Prostate gland (tissue), 2 donors: ENCODE data around the gene MAN2C1. TPM values are rescaled to one million over a fixed set of nuclear protein-coding genes. Genes with fewer than 3 reads are reported as not detected.

ENCODE experiments used
- DNase-seq: peaks from one replicate; pipeline ENCODE4 v3.0.0-alpha.2; 2019; ENCODE audit warnings: low spot score
- H3K27ac ChIP-seq, 2 donors: fragments of 200-600 bp; sonication (generic); 2 replicates each; pipeline ENCODE4 v1.5.1; 2017 to 2019
- H3K27me3 ChIP-seq: fragments of 200-600 bp; sonication (generic); replicated peaks from 2 replicates; pipeline ENCODE4 v1.5.1; 2019; ENCODE audit not compliant: insufficient read depth
- H3K36me3 ChIP-seq, 2 donors: fragments of 200-600 bp; sonication (generic); 1 replicate in 1 of 2; 2 replicates in 1 of 2; pipeline versions ENCODE4 v1.5.1 to v1.8.1; 2017 to 2019
- H3K4me1 ChIP-seq: fragments of 200-600 bp; sonication (generic); replicated peaks from 2 replicates; pipeline ENCODE4 v1.5.1; 2019
- H3K4me3 ChIP-seq, 2 donors: fragments of 200-600 bp; sonication (generic); 2 replicates each; pipeline ENCODE4 v1.5.1; 2017 to 2019
- H3K9me3 ChIP-seq: fragments of 200-600 bp; sonication (generic); 2 replicates; pipeline ENCODE4 v1.5.1; 2017
- CTCF ChIP-seq, 4 experiments: fragments of 200-600 bp in 2 of 4; fragments of 450-650 bp in 2 of 4; sonication (generic) in 2 of 4; IDR thresholded peaks; 1 replicate in 3 of 4; 2 replicates in 1 of 4; pipeline ENCODE4 v1.5.1; 2016 to 2019; ENCODE audit warnings: antibody characterized with exemption in 4 of 4, mild to moderate bottlenecking in 2 of 4, moderate library complexity in 2 of 4
- POLR2A ChIP-seq: fragments of 450-650 bp; IDR thresholded peaks from one replicate; pipeline ENCODE4 v1.6.1; 2016; ENCODE audit warnings: antibody characterized with exemption, mild to moderate bottlenecking
- POLR2AphosphoS5 ChIP-seq: sonication (generic); formaldehyde crosslinking; IDR thresholded peaks from one replicate; pipeline ENCODE4 v1.6.1; 2017; ENCODE audit warnings: antibody characterized with exemption
- WGBS: methylation state at CpG from one replicate; pipeline ENCODE4 v1.1.5; 2018; 5-methylcytosine and 5-hydroxymethylcytosine counted together
- intact Hi-C: fragments of 100-400 bp; cut with DNase I; formaldehyde crosslinking; loops from one replicate; pipeline ENCODE4 v1.14.2; 2022
- total RNA-seq, 2 donors: library from RNA; depleted of rRNA; stranded (reverse); fragments of >200 nt; gene quantifications; one replicate each; pipeline ENCODE4 v1.1.0, GENCODE V29; 2016

Gene MAN2C1
- total RNA-seq, 2 donors from 2014 or later, result 184 to 238 TPM

GRCh38 chr15:75366163-75366562 lies 2.2 kb downstream of the MAN2C1 start:
- H3K27ac ChIP-seq, result no peak overlapping the region
- WGBS, result 96% methylated on average over 3 of the region's 3 CpGs
- no peak for DNase-seq
- no peak overlapping the region for H3K4me3 ChIP-seq
- intact Hi-C loops, result loop anchor here (5.0 kb wide), 1 partner anchor 271 kb away; no protein-coding TSS in a partner anchor
- peaks cover 4% of the 10 kb centered on the region for H3K4me1 ChIP-seq
- H3K9me3 ChIP-seq, result no peaks in the 10 kb centered on the region
- H3K27me3 ChIP-seq, result no peaks in the 10 kb centered on the region
- TF ChIP-seq POLR2A (no peak), POLR2AphosphoS5 (no peak), CTCF (IDR thresholded peaks at IDR 0.05) (no peak)
- H3K36me3 ChIP-seq, result peaks cover 0 to 6% of the 10 kb centered on the region in 2 donors

- H3K36me3 ChIP-seq, result peaks cover 0 to 6% of the 10 kb centered on the region in 2 donors
- intact Hi-C loops, result loop anchor here (5.0 kb wide), 1 partner anchor 272 kb away; no protein-coding TSS in a partner anchor
- 94% methylated on average over 6 of the region's 6 CpGs for WGBS
Observed at GRCh38 chr15:75364881-75365280, 3.5 kb downstream of the MAN2C1 start.

GRCh38 chr15:75363786-75364185 lies 4.6 kb downstream of the MAN2C1 start:
- WGBS, result 97% methylated on average over 9 of the region's 9 CpGs
- no peak overlapping the region for H3K27ac ChIP-seq
- intact Hi-C loops, result no loop called here

More at GRCh38 chr15:75364881-75365280, 3.5 kb downstream of the MAN2C1 start:
- TF ChIP-seq POLR2A, result no peak
- no peak for TF ChIP-seq POLR2AphosphoS5
- TF ChIP-seq CTCF (IDR thresholded peaks at IDR 0.05), result no peak
- DNase-seq, result no peak
- Histone ChIP-seq H3K4me1 (peaks cover 4% of the 10 kb centered on the region), H3K27ac (no peak overlapping the region), H3K9me3 (no peaks in the 10 kb centered on the region), H3K27me3 (no peaks in the 10 kb centered on the region), H3K4me3 (no peak overlapping the region)

GRCh38 chr15:75362642-75363249 lies 5.7 kb downstream of the MAN2C1 start:
- DNase-seq, result no peak
- Histone ChIP-seq H3K36me3 (peaks cover 6 to 10% of the 10 kb centered on the region in 2 donors), H3K4me1 (no peaks in the 10 kb centered on the region), H3K27ac (no peak overlapping the region), H3K9me3 (no peaks in the 10 kb centered on the region), H3K27me3 (no peaks in the 10 kb centered on the region), H3K4me3 (no peak overlapping the region)
- TF ChIP-seq CTCF (IDR thresholded peaks at IDR 0.05) (no peak), POLR2A (no peak), POLR2AphosphoS5 (no peak)
- WGBS, result 86% methylated on average over 7 of the region's 7 CpGs
- intact Hi-C loops, result no loop called here

More at GRCh38 chr15:75363786-75364185, 4.6 kb downstream of the MAN2C1 start:
- Histone ChIP-seq H3K9me3 (no peaks in the 10 kb centered on the region), H3K4me1 (no peaks in the 10 kb centered on the region), H3K36me3 (peaks cover 6 to 10% of the 10 kb centered on the region in 2 donors), H3K4me3 (no peak overlapping the region), H3K27me3 (no peaks in the 10 kb centered on the region)
- no peak for DNase-seq
- TF ChIP-seq POLR2A, result no peak
- TF ChIP-seq CTCF (IDR thresholded peaks at IDR 0.05), result no peak
- no peak for TF ChIP-seq POLR2AphosphoS5

- Histone ChIP-seq H3K27ac (no peak overlapping the region), H3K9me3 (no peaks in the 10 kb centered on the region), H3K36me3 (peaks cover 6 to 10% of the 10 kb centered on the region in 2 donors), H3K4me3 (no peak overlapping the region), H3K27me3 (no peaks in the 10 kb centered on the region), H3K4me1 (no peaks in the 10 kb centered on the region)
- DNase-seq, result no peak
- no peak for TF ChIP-seq POLR2A
- TF ChIP-seq POLR2AphosphoS5, result no peak
- TF ChIP-seq CTCF (IDR thresholded peaks at IDR 0.05), result no peak
- WGBS, result 90% methylated on average over 13 of the region's 13 CpGs
- intact Hi-C loops, result no loop called here
Observed at GRCh38 chr15:75361989-75362641, 6.3 kb downstream of the MAN2C1 start.
